HG02970 (cell line): ENCODE measurements around the gene IFI44.
A peak's percentile ranks its signal among the peaks of the same experiment; 100 is the strongest.

Experiments
- ATAC-seq: cut with Tn5 transposase; IDR thresholded peaks from one replicate; pipeline ENCODE4 v1.9.1; 2021; ENCODE audit warnings: mild to moderate bottlenecking, moderate library complexity, moderate number of reproducible peaks; ENCODE audit not compliant: unreplicated experiment, low FRiP score

The IFI44 gene, protein sequence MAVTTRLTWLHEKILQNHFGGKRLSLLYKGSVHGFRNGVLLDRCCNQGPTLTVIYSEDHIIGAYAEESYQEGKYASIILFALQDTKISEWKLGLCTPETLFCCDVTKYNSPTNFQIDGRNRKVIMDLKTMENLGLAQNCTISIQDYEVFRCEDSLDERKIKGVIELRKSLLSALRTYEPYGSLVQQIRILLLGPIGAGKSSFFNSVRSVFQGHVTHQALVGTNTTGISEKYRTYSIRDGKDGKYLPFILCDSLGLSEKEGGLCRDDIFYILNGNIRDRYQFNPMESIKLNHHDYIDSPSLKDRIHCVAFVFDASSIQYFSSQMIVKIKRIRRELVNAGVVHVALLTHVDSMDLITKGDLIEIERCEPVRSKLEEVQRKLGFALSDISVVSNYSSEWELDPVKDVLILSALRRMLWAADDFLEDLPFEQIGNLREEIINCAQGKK

DNA sequence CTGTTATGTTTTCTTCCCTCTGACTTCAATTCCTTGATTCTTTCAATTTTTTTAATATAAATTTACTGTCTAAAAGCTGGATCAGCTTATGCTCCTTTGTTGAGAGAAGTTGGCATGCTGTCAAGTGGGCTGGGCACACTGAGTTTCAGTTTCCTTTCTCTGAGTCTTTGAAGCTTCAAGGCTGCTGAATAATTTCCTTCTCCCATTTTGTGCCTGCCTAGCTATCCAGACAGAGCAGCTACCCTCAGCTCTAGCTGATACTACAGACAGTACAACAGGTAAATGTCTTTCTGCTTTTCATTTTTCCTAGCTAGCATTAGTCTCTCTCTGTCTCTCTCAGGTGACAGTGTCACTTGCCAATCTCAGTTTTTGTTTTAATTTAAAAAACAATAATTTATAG, at the start of gene IFI44:
IFI44 (plus strand) TSS at position 204 of the 400 bp plus-strand sequence. CDS start 365 bp downstream, outside the sequence.
- peak; percentile 82 for ATAC-seq

- ATAC-seq: no peak
These were observed 48.6 kb upstream of the IFI44 start for GRCh38 chr1:78601068-78601467.

GRCh38 chr1:78603206-78603605, 46.4 kb upstream of the IFI44 start:
- ATAC-seq: no peak

DNA sequence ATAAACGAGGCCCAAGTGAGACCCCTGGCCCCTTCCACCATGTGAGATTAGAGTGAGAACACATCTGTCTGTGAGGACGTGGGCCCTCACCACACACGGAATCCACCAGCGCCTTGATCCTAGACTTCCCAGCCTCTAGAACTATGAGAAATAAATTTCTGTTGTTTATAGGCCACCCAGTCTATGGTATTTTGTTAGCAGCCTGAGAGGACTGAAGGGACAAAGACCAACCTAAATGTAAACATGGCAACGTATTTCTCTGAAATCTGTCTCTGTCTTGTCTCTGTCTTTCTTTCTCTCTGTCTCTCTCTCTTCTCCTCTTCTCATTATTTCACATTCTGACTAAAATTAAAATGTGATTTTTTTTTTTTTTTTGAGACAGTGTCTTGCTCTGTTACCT, 45.0 kb upstream of the IFI44 start:
- ATAC-seq: no peak

- no peak for ATAC-seq
These were observed 43.4 kb upstream of the IFI44 start for GRCh38 chr1:78606274-78606673.

DNA sequence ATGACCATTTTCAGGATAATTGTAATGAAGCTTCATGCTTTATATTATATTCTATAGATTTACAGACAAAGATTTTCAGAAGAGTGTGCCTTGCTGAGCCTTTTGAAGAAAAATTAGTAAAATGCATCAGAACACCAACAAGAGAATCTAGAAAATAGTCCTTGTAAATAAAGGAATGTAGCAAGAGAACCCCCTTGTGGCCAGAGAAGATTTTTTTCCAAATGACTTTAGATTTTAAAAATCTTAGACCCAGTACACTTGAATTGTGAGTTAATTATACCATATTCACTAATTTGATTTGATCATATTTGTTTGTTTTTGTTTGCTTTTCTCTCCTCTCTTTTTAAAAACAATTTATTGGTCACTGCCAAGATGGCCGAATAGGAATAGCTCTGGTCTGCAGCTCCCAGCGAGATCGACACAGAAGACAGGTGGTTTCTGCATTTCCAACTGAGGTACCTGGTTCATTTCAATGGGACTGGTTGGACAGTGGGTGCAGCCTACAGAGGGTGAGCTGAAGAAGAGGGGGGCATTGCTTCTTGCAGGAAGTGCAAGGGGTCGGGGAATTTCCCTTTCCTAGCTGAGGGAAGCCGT, 42.2 kb upstream of the IFI44 start:
- ATAC-seq: no peak

DNA sequence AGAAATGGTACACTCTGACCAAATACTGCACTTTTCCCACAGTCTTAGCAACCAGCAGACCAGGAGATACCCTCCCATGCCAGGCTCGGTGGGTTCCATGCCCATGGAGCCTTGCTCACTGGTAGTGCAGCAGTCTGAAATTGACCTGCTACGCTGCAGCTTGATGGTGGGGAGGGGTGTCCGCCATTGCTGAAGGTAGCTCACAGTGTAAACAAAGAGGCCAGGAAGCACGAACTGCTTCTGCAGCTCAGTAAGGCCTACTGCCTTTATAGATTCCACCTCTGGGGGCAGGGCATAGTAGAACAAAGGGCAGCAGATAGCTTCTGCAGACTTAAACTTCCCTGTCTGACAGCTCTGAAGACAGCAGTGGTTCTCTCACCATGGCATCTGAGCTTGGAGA, 41.7 kb upstream of the IFI44 start:
- no peak for ATAC-seq

DNA sequence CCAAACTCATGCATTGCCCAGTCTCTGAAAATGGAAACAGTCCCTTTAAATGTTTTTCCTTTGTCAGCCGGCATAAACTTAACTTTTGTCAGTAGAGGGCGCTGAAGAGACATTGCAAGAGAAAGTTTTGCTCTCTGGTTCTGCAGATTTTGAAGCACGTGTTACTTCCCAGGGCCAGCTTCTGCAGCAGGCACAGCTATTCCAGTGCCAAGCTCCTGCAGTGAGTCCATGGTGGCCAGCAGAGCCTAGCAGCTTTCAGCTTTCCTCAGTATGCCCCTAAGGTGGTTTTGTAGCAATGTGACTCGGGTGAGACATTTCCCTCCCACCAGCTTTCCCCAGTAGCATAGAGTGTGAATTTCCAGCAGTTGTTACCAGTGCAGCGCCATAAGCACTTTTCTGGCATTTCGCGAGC, 32.0 kb upstream of the IFI44 start:
- ATAC-seq: no peak

- ATAC-seq: no peak
These were observed 30.6 kb upstream of the IFI44 start for GRCh38 chr1:78619032-78619431.

DNA sequence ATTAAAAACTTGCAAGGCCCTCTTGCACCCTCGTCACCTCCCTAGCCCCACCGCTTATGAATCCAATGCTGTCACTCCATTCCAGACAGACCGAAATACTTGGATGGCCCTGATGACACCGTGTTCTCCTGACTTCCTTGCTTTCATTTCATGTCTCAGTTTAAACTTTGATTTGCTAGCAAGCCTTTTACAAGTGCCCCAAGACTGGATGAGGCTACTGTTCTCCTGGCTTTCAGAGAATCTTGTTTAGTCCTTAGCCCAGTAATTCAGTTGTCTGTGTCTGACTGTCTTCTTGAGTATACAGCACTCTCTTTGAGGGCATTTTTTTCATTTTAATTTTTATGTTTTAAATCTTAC, 30.2 kb upstream of the IFI44 start:
- ATAC-seq: peak; percentile 8

DNA sequence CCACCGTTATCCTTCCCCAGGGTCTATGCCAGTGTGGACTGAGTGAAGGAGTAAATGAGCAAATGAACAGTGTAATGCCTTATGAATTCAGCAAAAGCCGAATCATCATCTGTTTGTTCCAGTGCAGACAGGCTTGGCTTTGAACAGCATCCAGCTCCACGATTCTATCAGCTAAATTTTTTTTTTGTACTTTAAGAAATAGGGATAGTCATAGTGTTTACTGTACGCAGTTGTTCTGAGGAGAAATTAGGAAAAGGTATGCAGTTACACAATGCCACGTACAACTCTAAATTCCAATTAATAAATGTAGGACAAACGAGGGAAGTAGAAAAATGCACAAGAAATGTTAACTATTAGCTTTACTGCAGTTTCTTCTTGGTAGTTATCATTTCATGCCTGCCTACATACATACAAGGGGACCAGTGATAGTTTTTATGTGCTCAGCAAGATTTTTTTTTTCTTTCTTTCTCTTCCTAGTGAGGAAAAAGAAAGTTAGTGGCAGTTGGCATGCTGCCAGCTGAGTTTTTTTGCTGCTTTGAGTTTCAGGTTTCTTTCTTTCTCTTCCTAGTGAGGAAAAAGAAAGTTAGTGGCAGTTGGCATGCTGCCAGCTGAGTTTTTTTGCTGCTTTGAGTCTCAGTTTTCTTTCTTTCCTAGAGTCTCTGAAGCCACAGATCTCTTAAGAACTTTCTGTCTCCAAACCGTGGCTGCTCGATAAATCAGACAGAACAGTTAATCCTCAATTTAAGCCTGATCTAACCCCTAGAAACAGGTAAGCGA, 29.6 kb upstream of the IFI44 start, which contains the start of gene IFI44L:
IFI44L (plus strand) TSS at position 646 of the 777 bp plus-strand sequence. CDS start 7,468 bp downstream, outside the sequence.
- peak; percentile 42 for ATAC-seq

- ATAC-seq: no peak
These were observed 29.0 kb upstream of the IFI44 start for GRCh38 chr1:78620666-78621065.

GRCh38 chr1:78622548-78622947, 27.1 kb upstream of the IFI44 start:
- no peak for ATAC-seq

GRCh38 chr1:78624035-78624434, 25.6 kb upstream of the IFI44 start:
- ATAC-seq: no peak

- no peak for ATAC-seq
These were observed 22.3 kb upstream of the IFI44 start for GRCh38 chr1:78627321-78627720.

GRCh38 chr1:78630600-78630999, 19.0 kb upstream of the IFI44 start:
- ATAC-seq: no peak

- ATAC-seq: no peak
These were observed 16.4 kb upstream of the IFI44 start for GRCh38 chr1:78633209-78633608.

DNA sequence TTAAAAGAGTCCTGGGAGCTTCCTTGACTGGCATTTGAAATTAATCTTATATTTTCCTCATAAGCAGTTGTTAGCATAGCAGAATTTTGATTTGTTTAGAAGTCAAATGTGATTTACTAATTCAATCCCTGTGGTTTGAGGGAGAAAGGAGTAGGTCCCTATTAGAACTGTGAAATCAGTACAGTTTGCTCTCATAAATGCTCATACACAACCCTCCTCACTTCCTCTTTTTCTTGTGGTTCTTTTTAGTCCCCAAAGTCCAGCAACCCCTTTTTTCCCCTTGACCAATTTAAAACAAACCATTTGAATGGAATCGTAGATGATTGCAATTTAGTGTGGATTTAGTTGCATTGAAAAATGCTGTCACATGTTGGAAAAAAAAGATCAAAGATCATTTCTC, 9.2 kb upstream of the IFI44 start:
- ATAC-seq: no peak

- ATAC-seq: no peak
These were observed 8.1 kb upstream of the IFI44 start for GRCh38 chr1:78641558-78641957.

DNA sequence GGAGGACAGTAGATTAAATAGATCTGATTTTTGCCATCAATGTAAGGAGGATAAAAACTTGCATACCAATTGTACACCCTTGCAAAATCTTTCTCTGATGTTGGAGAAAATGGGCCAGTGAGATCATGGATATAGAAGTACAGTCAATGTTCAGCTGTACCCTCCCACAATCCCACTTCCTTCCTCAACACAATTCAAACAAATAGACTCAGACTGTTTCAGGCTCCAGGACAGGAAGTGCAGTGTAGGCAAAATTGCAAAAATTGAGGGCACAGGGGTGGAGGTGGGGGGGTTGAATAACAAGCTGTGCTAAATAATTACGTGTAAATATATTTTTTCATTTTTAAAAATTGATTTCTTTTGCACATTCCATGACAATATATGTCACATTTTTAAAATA, 3.9 kb upstream of the IFI44 start:
- ATAC-seq: no peak

DNA sequence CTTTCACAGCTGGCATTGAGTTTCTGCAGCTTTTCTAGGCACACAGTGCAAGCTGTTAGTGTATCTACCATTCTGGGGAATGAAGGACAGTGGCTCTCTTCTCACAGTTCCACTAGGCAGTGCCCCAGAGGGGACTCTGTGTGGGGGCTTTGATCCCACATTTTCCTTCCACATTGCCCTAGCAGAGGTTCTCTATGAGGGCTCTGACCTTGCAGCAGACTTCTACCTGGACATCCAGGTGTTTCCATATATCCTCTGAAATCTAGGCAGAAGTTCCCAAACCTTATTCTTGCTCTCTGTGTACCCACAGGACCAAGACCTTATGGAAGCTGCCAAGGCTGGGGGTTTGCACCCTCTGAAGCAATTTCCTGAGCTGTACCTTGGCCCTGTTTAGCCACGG, 2.4 kb upstream of the IFI44 start:
- no peak for ATAC-seq
